Subcutaneous adipose tissue (tissue), 4 donors: Measurements from ENCODE around the gene MRPL21. TPM values are rescaled to one million over a fixed set of nuclear protein-coding genes. Genes with fewer than 3 reads are reported as not detected.

Experiments
- total RNA-seq, 4 donors: library from RNA; depleted of rRNA; stranded (reverse); fragments of >200 nt; gene quantifications; one replicate each; pipeline ENCODE4 v1.1.0, GENCODE V29; 2016
- TF ChIP-seq, protein P1 (sequence below): fragments of 450-650 bp; IDR thresholded peaks from one replicate; pipeline ENCODE4 v1.5.1; 2016; ENCODE audit warnings: low read depth, mild to moderate bottlenecking, control low read depth, antibody characterized with exemption, moderate library complexity

MRPL21 gene
- total RNA-seq, 4 donors from 2014 or later: 23.5 to 47.6 (median 37.6) TPM

DNA sequence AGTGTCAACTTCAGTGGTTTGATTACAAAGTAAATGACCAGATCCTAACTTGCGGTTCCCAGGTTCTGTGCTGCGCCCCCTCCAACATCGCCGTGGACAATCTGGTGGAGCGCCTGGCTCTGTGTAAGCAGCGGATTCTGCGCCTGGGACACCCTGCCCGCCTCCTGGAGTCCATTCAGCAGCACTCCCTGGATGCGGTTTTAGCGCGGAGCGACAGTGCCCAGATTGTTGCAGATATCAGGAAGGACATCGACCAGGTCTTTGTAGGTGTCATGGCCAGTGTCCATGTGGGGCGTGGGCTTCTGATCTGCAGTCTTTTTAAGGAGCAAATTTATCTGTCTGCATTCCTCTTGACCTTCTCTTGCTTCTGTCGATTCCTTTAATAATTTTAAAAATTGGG lies 11.1 kb upstream of the MRPL21 start:
- TF ChIP-seq, protein P1, sequence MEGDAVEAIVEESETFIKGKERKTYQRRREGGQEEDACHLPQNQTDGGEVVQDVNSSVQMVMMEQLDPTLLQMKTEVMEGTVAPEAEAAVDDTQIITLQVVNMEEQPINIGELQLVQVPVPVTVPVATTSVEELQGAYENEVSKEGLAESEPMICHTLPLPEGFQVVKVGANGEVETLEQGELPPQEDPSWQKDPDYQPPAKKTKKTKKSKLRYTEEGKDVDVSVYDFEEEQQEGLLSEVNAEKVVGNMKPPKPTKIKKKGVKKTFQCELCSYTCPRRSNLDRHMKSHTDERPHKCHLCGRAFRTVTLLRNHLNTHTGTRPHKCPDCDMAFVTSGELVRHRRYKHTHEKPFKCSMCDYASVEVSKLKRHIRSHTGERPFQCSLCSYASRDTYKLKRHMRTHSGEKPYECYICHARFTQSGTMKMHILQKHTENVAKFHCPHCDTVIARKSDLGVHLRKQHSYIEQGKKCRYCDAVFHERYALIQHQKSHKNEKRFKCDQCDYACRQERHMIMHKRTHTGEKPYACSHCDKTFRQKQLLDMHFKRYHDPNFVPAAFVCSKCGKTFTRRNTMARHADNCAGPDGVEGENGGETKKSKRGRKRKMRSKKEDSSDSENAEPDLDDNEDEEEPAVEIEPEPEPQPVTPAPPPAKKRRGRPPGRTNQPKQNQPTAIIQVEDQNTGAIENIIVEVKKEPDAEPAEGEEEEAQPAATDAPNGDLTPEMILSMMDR: no peak

- TF ChIP-seq, protein P1: no peak
These were observed 9.6 kb upstream of the MRPL21 start for GRCh38 chr11:68913188-68913587.

- TF ChIP-seq, protein P1: no peak
These were observed 8.6 kb upstream of the MRPL21 start for GRCh38 chr11:68912254-68912653.

DNA sequence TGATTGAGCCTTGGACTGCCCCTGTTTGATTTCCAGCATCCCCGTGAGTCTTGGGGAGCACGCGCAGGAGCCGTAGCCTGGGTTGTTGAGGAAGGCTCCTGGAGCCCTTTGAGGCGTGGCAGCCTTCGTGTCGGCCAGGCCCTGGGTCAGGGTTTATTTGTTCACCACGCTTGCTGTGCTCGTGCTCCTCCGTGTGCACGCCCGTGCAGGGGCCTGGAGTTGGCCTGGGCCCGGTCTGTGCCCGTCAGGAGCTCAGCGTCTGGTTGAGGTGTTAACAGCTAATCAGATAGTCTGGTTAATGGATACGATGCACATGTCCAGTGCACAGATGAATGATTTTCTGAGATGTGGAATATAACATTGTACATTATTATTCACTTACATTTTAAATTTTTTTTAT lies 8.1 kb upstream of the MRPL21 start:
- TF ChIP-seq, protein P1: no peak

- TF ChIP-seq, protein P1: no peak
These were observed 7.3 kb upstream of the MRPL21 start for GRCh38 chr11:68910965-68911364.

DNA sequence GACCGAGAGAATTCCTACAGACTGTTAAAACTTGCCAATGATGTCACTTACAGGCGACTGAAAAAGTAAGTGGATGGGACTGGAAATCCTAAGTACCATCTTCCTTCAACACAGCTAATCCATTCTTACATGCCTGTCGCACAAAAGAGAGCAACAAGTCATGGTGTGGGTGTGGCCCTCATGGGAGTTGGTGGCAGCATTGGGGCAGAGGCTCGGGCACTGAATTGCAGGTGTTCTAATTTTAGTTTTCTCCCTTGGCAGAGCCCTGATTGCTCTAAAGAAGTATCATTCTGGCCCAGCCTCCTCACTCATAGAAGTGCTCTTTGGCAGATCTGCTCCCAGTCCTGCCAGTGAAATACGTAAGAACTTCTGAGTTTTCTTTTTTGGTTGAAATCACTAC lies 4.6 kb upstream of the MRPL21 start:
- TF ChIP-seq, protein P1: no peak

- TF ChIP-seq, protein P1: no peak
These were observed 2.1 kb upstream of the MRPL21 start for GRCh38 chr11:68905421-68906360.
